Measurements from ENCODE around the gene CFAP47.
"Not testable (repeated sequence)": the region's sequence is repeated elsewhere in the genome, so short reads cannot be mapped to it uniquely, and the experiment has no call there.

The CFAP47 gene

GRCh38 chrX:35919536-35920309 lies at the start of gene CFAP47:
Gene CFAP47, plus strand, starts transcription at chrX:35919734. Its CDS starts 66 bp downstream, at chrX:35919800.
- no peak for DNase-seq

DNA sequence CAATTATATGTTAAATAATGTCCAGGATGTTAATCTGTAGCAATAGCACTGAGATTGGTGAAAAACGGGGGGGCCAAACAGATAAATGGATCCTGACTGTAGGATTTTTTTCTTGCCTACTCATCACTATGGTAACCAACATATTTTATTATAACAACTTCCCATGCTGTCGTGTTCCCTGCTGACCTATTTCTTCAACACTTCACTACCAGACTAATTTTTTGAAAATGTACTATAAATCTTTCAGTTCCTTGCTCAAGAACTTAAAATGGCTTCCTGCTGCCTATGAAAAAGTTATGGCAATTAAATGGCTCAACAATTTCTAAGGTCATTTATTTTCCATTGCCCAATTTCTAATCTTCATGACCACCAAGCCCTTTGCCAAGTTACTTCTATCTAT lies 38.9 kb upstream of the CFAP47 start:
- DNase-seq, result no peak

DNA sequence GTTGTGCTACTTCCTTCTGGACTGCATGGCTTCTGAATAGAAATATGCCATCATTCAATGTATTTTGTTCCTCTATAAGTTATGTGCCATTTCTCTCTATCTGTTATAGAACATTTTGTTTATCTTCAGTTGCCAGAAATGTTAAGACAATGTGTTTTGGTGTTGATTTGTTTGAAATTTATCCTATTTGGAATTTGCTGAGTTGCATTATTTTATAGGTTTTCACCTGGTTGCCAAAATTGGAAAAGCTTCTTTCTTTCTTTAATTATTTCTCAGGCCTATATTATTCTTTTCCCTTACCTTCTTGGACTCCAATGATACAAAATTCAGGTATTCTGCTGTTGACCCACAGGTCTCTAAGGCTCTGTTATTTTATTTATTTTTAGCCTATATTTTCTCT lies 33.4 kb upstream of the CFAP47 start:
- DNase-seq, result no peak

GRCh38 chrX:35890699-35891098 lies 28.8 kb upstream of the CFAP47 start:
- DNase-seq, result peak; percentile 33

DNA sequence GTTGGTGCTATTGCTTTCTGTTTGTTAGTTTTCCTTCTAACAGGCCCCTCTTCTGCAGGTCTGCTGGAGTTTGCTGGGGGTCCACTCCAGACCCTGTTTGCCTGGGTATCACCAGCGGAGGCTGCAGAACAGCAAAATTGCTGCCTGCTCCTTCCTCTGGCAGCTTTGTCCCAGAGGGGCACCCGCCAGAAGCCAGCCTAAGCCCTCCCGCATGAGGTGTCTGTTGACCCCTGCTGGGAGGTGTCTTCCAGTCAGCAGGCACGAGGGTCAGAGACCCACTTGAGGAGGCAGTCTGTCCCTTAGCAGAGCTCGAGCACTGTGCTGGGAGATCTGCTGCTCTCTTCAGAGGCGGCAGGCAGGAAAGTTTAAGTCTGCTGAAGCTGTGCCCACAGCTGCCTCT lies 67.3 kb downstream of the CFAP47 start:
- DNase-seq, result not testable (repeated sequence)

GRCh38 chrX:36007207-36007606 lies 87.7 kb downstream of the CFAP47 start:
- no peak for DNase-seq

GRCh38 chrX:36019125-36019524 lies 99.6 kb downstream of the CFAP47 start:
- DNase-seq, result no peak

DNA sequence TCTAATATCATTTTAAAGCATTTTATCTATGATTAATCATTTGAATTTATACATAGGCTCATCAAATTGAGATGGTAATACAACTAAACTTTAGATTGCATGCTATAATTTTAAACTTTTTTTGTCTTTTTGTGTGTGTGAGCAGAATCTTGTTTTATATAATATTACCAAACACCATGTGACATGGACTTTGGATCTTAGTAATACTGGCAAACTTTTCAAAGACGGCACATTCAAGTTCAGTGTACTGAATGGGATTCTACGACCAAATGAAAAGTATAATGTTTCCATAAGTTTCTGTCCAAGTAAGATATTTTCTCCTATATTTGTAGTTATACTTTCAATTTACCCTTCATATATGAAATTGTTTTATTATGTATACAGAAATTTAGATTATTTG lies 116.0 kb downstream of the CFAP47 start:
- DNase-seq, result no peak

DNA sequence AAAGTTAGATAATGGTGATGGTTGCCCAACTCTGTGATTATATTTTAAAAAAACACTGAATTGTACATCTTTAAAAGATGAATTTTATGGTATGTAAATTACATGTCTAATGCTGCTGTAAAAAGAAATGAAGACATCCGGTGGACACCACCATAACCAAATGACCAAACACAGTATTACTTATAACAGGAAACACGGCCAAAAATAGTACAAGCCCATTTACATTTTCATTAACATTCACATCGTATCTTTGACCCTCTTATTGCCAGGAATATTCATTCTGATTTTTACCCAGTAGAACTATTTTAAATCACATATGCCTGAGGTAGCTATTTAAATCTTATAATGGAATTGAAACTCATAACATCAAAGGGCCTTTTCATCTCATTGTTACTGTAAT lies 143.2 kb downstream of the CFAP47 start:
- no peak for DNase-seq

GRCh38 chrX:36071061-36071460 lies 151.5 kb downstream of the CFAP47 start:
- DNase-seq, result no peak

DNA sequence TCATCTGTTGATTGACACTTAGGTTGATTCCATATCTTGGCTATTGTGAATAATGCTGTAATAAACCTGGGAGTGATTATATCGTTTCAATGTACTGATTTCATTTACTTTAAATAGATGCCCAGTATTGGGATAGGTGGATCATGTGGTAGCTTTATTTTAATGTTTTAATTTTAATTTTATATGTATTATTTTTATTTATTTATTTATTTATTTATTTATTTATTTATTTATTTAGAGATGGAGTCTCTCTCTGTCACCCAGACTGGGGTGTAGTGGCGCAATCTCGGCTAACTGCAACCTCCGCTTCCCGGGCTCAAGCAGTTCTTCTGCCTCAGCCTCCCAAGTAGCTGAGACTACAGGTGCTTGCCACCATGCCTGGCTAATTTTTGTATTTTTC lies 155.5 kb downstream of the CFAP47 start:
- not testable (repeated sequence) for DNase-seq

DNA sequence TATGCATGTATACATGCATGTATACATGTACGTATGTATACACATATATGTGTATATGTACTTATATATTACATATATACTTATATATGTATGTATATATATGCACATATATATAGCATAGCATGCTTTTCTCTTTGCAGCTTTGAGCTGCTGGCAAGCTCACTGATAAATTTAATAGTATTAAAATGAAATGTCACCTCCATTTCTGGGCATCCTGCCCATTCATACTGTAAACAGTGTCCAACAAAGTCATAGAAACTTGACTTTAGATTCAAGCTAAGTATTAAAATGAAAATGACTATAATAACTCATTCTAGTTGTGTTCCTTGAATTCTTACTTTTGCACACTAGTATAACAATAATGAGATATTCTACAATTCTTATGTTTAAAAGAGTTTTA lies 163.7 kb downstream of the CFAP47 start:
- DNase-seq, result no peak

DNA sequence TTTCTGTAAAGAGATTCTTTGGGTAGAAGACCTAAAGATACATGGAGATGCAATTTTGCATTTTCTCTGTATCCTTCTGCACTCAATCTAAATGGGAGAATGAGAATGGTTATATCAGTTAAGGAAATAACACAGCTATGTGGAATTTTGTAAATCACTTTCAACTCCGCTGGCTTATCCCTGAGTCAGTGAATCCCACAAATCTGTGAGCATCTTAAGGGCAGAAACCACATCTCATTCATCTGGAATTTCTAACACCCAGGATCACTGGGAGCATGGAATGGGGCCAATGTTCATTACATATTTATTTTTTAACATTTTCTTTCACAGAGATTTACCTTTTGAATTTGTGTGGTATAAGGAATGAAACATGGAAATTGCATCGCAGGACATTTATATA lies 167.8 kb downstream of the CFAP47 start:
- no peak for DNase-seq

- DNase-seq, result not testable (repeated sequence)
Observed at GRCh38 chrX:36088939-36089338, 169.4 kb downstream of the CFAP47 start.

DNA sequence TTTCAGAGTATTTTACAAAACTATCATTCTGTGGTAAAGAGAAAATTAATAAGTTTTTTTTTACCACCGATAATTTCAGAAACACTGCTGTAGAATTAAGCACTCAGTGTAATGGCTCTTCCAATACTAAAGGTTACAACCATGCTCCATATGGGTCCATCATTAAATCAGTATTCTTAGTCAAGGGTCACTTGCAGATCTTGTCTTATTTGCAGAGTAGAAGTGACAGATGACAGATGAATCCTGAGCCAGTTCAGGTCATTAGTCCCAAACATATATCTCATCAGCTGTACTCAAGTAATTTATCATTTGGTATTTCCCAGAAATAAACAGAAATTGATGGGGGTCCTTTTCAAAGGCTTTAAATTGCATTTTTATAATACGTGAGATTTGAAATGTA lies 182.9 kb downstream of the CFAP47 start:
- no peak for DNase-seq

- no peak for DNase-seq
Observed at GRCh38 chrX:36116222-36116621, 196.7 kb downstream of the CFAP47 start.

- DNase-seq, result no peak
Observed at GRCh38 chrX:36159254-36159653, 239.7 kb downstream of the CFAP47 start.

DNA sequence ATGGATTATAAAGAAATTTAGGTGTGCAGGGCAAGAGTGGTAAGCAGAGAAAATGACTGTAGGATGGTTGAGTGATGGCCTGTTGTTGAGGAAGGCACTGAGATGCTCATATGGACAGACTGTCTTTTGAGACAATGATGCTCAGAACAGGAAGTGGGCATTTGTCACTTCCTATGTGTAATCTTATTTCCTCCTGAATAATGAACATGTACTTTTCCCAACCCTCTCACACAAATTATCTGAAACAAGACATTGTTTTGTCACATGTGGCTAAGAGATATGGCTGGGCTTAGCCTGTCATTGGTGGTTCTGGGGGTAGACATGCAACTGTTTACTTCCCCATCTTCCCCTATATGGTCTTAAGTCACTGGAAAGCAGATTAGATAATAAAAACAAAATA lies 240.5 kb downstream of the CFAP47 start:
- DNase-seq, result no peak

GRCh38 chrX:36198575-36198974 lies 279.0 kb downstream of the CFAP47 start:
- DNase-seq, result no peak

DNA sequence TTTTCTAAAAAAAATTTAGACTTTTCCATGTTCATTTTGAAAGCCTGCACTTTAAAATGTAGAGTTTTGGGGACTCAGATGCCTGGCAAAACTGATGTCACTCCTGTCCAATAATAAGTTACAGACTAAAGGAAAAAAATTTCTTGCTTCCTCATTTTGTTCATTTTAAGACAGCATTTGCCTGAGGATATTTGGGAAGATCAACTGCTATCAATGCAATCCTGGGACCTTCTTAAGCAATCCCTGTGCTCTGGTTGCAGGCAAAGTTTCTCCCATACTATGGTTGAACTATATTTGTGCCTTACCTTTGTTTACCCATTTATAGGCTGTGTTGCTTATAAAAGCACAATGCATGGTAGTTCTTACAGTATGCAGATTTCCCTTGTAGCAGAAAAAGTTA lies 280.4 kb downstream of the CFAP47 start:
- no peak for DNase-seq

- DNase-seq, result no peak
Observed at GRCh38 chrX:36214924-36215323, 295.4 kb downstream of the CFAP47 start.

DNA sequence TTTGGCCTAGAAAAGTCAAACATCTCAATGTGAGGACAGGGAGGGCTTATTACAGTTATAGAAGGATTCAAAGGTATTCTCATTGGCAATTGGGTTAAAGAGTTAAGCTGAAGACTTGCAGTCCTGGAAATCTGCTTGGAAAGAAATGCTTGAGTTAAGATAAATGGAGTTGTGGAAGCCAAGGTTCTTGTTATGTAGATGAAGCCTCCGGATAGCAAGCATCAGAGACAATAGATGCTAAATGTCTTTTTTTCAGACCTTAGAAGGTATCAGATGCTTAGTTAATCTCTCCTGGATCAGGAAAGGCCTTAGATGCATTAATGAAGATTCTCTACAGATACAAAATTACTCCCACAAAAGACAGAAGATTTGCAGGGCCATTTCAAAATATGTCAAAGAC lies 299.3 kb downstream of the CFAP47 start:
- no peak for DNase-seq

DNA sequence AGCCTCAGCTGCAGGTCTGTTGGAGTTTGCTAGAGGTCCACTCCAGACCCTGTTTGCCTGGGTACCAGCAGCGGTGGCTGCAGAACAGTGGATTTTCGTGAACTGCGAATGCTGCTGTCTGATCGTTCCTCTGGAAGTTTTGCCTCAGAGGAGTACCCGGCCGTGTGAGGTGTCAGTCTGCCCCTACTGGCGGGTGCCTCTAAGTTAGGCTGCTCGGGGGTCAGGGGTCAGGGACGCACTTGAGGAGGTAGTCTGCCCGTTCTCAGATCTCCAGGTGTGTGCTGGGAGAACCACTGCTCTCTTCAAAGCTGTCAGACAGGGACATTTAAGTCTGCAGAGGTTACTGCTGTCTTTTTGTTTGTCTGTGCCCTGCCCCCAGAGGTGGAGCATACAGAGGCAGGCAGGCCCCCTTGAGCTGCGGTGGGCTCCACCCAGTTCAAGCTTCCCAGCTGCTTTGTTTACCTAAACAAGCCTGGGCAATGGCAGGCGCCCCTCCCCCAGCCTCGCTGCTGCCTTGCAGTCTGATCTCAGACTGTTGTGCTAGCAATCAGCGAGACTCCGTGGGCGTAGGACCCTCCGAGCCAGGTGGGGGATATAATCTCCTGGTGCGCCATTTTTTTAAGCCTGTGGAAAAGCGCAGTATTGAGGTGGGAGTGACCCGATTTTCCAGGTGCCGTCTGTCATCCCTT lies 315.4 kb downstream of the CFAP47 start:
- not testable (repeated sequence) for DNase-seq

GRCh38 chrX:36241397-36241796 lies 321.9 kb downstream of the CFAP47 start:
- no peak for DNase-seq

- DNase-seq, result no peak
Observed at GRCh38 chrX:36266155-36266554, 346.6 kb downstream of the CFAP47 start.

Data from NCI-H446 treated with DMSO at 0.1 percent for 48 hours (cell line).